Breast epithelium (tissue), 3 donors: Measurements from ENCODE around the gene CTCFL.

ENCODE experiments used
- POLR2A ChIP-seq: fragments of 450-650 bp; IDR thresholded peaks from one replicate; pipeline ENCODE4 v1.6.1; 2016; ENCODE audit warnings: antibody characterized with exemption, mild to moderate bottlenecking, moderate library complexity
- POLR2AphosphoS5 ChIP-seq, 3 donors: sonication (generic); formaldehyde crosslinking; IDR thresholded peaks; one replicate each; pipeline ENCODE4 v1.6.1; 2017; ENCODE audit warnings: antibody characterized with exemption in 3 of 3
- TF ChIP-seq, protein P1 (sequence below), 3 donors: fragments of 450-650 bp; IDR thresholded peaks; one replicate each; pipeline ENCODE4 v1.5.1; 2016 to 2017; ENCODE audit warnings: antibody characterized with exemption in 3 of 3, mild to moderate bottlenecking in 3 of 3, moderate library complexity in 3 of 3

GRCh38 chr20:57517904-57518303 is 7.0 kb downstream of the CTCFL start:
- TF ChIP-seq POLR2A (no peak), POLR2AphosphoS5 (IDR thresholded peaks at IDR 0.05) (no peak)
- TF ChIP-seq, protein P1, sequence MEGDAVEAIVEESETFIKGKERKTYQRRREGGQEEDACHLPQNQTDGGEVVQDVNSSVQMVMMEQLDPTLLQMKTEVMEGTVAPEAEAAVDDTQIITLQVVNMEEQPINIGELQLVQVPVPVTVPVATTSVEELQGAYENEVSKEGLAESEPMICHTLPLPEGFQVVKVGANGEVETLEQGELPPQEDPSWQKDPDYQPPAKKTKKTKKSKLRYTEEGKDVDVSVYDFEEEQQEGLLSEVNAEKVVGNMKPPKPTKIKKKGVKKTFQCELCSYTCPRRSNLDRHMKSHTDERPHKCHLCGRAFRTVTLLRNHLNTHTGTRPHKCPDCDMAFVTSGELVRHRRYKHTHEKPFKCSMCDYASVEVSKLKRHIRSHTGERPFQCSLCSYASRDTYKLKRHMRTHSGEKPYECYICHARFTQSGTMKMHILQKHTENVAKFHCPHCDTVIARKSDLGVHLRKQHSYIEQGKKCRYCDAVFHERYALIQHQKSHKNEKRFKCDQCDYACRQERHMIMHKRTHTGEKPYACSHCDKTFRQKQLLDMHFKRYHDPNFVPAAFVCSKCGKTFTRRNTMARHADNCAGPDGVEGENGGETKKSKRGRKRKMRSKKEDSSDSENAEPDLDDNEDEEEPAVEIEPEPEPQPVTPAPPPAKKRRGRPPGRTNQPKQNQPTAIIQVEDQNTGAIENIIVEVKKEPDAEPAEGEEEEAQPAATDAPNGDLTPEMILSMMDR (IDR thresholded peaks at IDR 0.05) = no peak
